Testis (tissue), 3 donors: ENCODE measurements around the gene MTFP1. TPM values are rescaled to one million over a fixed set of nuclear protein-coding genes. Genes with fewer than 3 reads are reported as not detected.
"Not testable (repeated sequence)": the region's sequence is repeated elsewhere in the genome, so short reads cannot be mapped to it uniquely, and the experiment has no call there.

Source experiments
- DNase-seq: peaks from one replicate; pipeline ENCODE4 v3.0.0-alpha.2; 2019
- H3K27ac ChIP-seq, 2 donors: fragments of 200-600 bp; sonication (generic); one replicate each; pipeline ENCODE4 v1.5.1; 2019
- H3K27me3 ChIP-seq: fragments of 200-600 bp; sonication (generic); one replicate; pipeline ENCODE4 v1.5.1; 2019
- H3K36me3 ChIP-seq: fragments of 200-600 bp; sonication (generic); one replicate; pipeline ENCODE4 v1.5.1; 2017; ENCODE audit warnings: low read depth; ENCODE audit errors: missing control alignments
- H3K4me1 ChIP-seq: fragments of 200-600 bp; sonication (generic); one replicate; pipeline ENCODE4 v1.5.1; 2019
- H3K4me3 ChIP-seq, 2 donors: fragments of 200-600 bp; sonication (generic); one replicate each; pipeline ENCODE4 v1.5.1; 2017 to 2019
- H3K9me3 ChIP-seq: fragments of 200-600 bp; sonication (generic); one replicate; pipeline ENCODE4 v1.5.1; 2017
- POLR2A ChIP-seq: fragments of 450-650 bp; IDR thresholded peaks from one replicate; pipeline ENCODE4 v1.6.1; 2017; ENCODE audit warnings: antibody characterized with exemption, mild to moderate bottlenecking, moderate library complexity
- WGBS, 2 donors: methylation state at CpG; one replicate each; pipeline ENCODE4 v1.1.5; 2018; 5-methylcytosine and 5-hydroxymethylcytosine counted together
- intact Hi-C: fragments of 100-400 bp; cut with DNase I; formaldehyde crosslinking; loops from one replicate; pipeline ENCODE4 v1.15.1; 2023; ENCODE audit warnings: low total_unique reads
- polyA plus RNA-seq: library from polyadenylated mRNA; stranded (reverse); fragments of 350-450 nt; fragmentation: Illumina TruSeq; extraction: RNeasy Lipid Tissue Mini Kit (QIAGEN cat#74804); gene quantifications from one replicate; pipeline ENCODE4 v1.2.3, GENCODE V29; 2014; ENCODE audit warnings: low read depth, low replicate concordance; ENCODE audit not compliant: insufficient read depth
- total RNA-seq, 2 donors: library from RNA; depleted of rRNA; stranded (reverse); fragments of >200 nt; gene quantifications; one replicate each; pipeline ENCODE4 v1.2.3, GENCODE V29; 2016
- TF ChIP-seq, protein P1 (sequence below), 3 experiments: fragments of 450-650 bp in 2 of 3; fragments of 200-600 bp in 1 of 3; sonication (generic) in 1 of 3; IDR thresholded peaks; one replicate each; pipeline ENCODE4 v1.5.1; 2016 to 2019; ENCODE audit warnings: antibody characterized with exemption in 3 of 3, mild to moderate bottlenecking in 2 of 3, moderate library complexity in 1 of 3

The MTFP1 gene
- total and polyA plus RNA-seq, 3 donors from 2014 or later, result 5.7 to 13.2 (median 9.3) TPM

DNA sequence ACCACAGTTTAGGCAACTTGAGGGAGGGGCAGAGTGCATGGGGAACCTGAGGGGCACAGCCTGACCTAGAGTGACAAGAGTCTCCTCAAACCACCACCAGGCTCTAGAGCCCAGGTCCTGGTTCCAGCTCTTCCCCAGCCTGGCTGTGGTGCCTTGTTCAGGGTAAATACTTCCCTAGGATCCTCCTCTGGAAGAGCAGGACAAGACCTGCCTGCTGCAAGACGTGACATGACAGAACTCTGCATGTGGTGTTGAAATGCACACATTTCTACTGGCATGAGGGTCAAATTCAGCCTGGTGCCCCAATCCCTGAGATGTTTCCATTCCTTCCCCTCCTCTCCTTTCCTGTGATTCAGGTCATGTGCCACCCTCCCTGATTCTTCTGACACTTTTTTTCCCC, 25.4 kb upstream of the MTFP1 start:
- H3K4me3 ChIP-seq, result no peak overlapping the region
- DNase-seq, result no peak
- 70 to 87% methylated on average over 1 of the region's 1 CpG for WGBS, 2 donors
- H3K36me3 ChIP-seq, result no peaks in the 10 kb centered on the region
- TF ChIP-seq POLR2A, result no peak
- TF ChIP-seq, protein P1, sequence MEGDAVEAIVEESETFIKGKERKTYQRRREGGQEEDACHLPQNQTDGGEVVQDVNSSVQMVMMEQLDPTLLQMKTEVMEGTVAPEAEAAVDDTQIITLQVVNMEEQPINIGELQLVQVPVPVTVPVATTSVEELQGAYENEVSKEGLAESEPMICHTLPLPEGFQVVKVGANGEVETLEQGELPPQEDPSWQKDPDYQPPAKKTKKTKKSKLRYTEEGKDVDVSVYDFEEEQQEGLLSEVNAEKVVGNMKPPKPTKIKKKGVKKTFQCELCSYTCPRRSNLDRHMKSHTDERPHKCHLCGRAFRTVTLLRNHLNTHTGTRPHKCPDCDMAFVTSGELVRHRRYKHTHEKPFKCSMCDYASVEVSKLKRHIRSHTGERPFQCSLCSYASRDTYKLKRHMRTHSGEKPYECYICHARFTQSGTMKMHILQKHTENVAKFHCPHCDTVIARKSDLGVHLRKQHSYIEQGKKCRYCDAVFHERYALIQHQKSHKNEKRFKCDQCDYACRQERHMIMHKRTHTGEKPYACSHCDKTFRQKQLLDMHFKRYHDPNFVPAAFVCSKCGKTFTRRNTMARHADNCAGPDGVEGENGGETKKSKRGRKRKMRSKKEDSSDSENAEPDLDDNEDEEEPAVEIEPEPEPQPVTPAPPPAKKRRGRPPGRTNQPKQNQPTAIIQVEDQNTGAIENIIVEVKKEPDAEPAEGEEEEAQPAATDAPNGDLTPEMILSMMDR (IDR thresholded peaks at IDR 0.05), result no peak
- no peaks in the 10 kb centered on the region for H3K27me3 ChIP-seq
- no peak overlapping the region for H3K27ac ChIP-seq
- intact Hi-C loops, result no loop called here
- peaks cover 20% of the 10 kb centered on the region for H3K4me1 ChIP-seq
- no peaks in the 10 kb centered on the region for H3K9me3 ChIP-seq

DNA sequence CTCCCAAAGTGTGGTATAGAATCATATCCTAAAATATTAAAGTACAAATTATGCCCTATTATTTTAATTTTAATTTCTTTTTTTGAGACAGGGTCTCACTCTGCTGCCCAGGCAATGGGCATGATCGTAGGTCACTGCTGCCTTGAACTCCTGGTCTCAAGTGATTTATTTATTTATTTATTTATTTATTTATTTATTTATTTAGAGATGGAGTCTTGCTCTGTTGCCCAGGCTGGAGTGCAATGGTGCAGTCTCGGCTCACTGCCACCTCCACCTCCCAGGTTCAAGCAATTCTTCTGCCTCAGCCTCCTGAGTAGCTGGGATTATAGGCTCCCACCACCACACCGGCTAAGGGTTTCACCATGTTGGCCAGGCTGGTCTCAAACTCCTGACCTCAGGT, 24.5 kb upstream of the MTFP1 start:
- peaks cover 20% of the 10 kb centered on the region for H3K4me1 ChIP-seq
- H3K27ac ChIP-seq, intact Hi-C loops: not testable (repeated sequence)

DNA sequence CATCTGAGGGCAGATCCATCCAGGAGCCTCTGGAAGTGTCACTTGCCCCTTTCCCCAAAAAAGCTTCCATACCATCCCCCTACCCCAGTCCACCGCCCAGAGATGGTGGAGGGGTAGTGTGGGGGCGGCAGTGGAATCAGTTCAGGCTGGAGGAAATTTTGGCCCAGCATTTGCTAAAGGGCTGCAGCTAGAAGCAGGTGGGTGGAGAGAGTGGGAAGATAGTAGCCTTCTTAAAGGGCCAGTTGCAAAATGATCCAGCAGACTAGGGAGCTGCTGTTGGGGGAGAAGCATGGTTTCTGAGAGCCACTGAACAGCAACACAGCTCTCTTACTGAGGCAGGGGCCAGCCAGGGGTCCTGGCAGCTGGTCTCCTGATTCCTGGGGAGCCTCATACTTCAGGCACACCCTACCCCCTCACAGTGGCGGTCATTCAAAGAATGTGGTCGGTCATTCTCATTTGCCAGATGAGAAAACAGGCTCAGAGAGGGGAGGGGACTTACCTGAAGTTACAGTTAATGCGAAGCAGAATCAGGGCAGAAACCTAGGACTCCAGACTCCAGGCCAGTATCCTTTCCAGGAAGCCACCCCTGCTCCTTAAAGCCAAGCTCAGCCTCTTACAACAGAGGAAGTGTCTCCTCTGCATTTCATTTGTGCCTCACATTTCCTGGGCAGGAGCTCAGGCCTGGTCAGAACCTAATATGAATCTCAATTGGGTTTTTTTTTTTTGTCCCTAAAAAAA, 23.4 kb upstream of the MTFP1 start:
- H3K27me3 ChIP-seq, result no peaks in the 10 kb centered on the region
- intact Hi-C loops, result no loop called here
- 60 to 68% methylated on average over 5 of the region's 5 CpGs for WGBS, 2 donors
- H3K9me3 ChIP-seq, result no peaks in the 10 kb centered on the region
- DNase-seq, result no peak
- H3K4me1 ChIP-seq, result peaks cover 12% of the 10 kb centered on the region
- no peak for TF ChIP-seq POLR2A
- TF ChIP-seq, protein P1 (IDR thresholded peaks at IDR 0.05), result no peak
- H3K36me3 ChIP-seq, result no peaks in the 10 kb centered on the region
- H3K27ac ChIP-seq, result no peak overlapping the region
- no peak overlapping the region for H3K4me3 ChIP-seq

More for the DNA sequence above, 24.5 kb upstream of the MTFP1 start:
- H3K36me3 ChIP-seq, H3K27me3 ChIP-seq, DNase-seq, H3K9me3 ChIP-seq, H3K4me3 ChIP-seq: not testable (repeated sequence)
- WGBS, 2 donors, result 90 to 100% methylated on average over 3 of the region's 3 CpGs

DNA sequence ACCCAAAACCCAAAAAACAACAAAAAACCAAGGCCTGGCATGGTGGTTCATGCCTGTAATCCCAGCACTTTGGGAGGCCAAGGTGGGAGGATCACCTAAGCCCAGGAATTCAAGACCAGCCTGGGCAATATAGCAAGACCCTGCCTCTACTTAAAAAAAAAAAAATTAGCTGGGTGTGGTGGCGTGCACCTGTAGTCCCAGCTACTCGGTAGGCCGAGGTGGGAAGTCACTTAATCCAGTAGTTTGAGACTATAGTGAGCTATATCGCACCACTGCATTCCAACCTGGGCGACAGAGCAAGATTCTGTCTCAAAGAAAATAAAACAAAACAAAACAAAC, 22.8 kb upstream of the MTFP1 start:
- intact Hi-C loops, H3K4me1 ChIP-seq, H3K4me3 ChIP-seq, H3K9me3 ChIP-seq, DNase-seq, H3K27me3 ChIP-seq, H3K27ac ChIP-seq, H3K36me3 ChIP-seq: not testable (repeated sequence)
- 91 to 94% methylated on average over 5 of the region's 5 CpGs for WGBS, 2 donors

DNA sequence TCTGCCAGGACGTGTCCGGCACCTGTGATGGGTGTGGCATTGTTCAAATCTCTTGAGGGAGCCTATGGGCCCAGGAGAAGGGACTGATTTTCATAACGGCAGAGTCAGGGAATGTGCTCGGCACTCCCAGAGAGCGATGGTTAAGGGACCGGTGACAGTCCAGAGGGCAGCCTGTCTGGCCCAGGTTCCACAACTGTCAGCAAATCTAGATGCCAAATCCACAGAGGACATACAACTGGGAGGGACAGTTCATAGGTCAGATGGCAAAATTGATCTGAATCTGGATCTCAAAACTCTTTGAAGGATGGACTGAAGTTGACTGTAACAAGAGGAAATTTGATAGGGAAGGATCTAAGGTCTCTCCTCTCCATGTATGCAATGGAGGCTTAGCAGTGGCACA, 21.3 kb upstream of the MTFP1 start:
- intact Hi-C loops, result no loop called here
- H3K9me3 ChIP-seq, result no peaks in the 10 kb centered on the region
- H3K36me3 ChIP-seq, result no peaks in the 10 kb centered on the region
- 85 to 92% methylated on average over 6 of the region's 6 CpGs for WGBS, 2 donors
- peaks cover 4% of the 10 kb centered on the region for H3K4me1 ChIP-seq
- DNase-seq, result no peak
- no peak overlapping the region for H3K27ac ChIP-seq
- no peak overlapping the region for H3K4me3 ChIP-seq
- no peak for TF ChIP-seq POLR2A
- TF ChIP-seq, protein P1 (IDR thresholded peaks at IDR 0.05), result no peak
- no peaks in the 10 kb centered on the region for H3K27me3 ChIP-seq

DNA sequence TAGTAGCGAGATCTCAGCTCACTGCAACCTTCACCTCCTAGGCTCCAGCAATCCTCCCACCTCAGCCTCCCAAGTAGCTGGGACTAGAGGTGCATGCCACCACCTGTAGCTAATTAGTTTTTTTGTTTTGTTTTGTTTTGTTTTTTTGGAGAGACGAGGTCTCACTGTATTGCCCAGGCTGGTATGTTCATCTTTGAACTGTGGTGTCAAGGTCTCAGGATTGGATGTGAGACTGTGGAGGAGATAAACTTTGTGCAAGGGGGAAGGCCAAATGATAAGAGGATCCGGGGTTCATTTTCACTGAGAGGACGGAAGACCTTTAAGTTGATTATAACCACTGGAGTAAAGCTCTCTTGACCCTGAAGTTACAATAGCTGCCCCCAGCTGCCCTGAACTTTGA, 19.8 kb upstream of the MTFP1 start:
- DNase-seq, result no peak
- intact Hi-C loops, result no loop called here
- Histone ChIP-seq H3K4me1 (peaks cover 4% of the 10 kb centered on the region), H3K27me3 (no peaks in the 10 kb centered on the region), H3K36me3 (no peaks in the 10 kb centered on the region), H3K9me3 (no peaks in the 10 kb centered on the region), H3K27ac (no peak overlapping the region), H3K4me3 (no peak overlapping the region)
- WGBS, 2 donors, result 51 to 71% methylated on average over 4 of the region's 4 CpGs
- TF ChIP-seq POLR2A, result no peak
- TF ChIP-seq, protein P1 (IDR thresholded peaks at IDR 0.05), result no peak
